HepG2 (cell line): ENCODE results near the gene IFI27. TPM values are rescaled to one million over a fixed set of nuclear protein-coding genes. Genes with fewer than 3 reads are reported as not detected.
A peak's percentile ranks its signal among the peaks of the same experiment; 100 is the strongest.

ENCODE experiments used
- ERF ChIP-seq: IDR thresholded peaks from 2 replicates; pipeline ENCODE4 v1.6.1; 2018; ENCODE audit warnings: missing biosample characterization, missing genetic modification reagents
- ETS1 ChIP-seq: sonication (generic); formaldehyde crosslinking; IDR thresholded peaks from 2 replicates; pipeline ENCODE4 v1.4.0; 2020; ENCODE audit warnings: missing genetic modification reagents
- FOXO1 ChIP-seq: sonication (generic); formaldehyde crosslinking; IDR thresholded peaks from 2 replicates; pipeline ENCODE4 v1.4.0; 2020; ENCODE audit warnings: missing genetic modification reagents
- HNRNPL ChIP-seq: fragments of 200-400 bp; formaldehyde crosslinking; IDR thresholded peaks from 2 replicates; pipeline ENCODE4 v1.6.1; 2017; ENCODE audit warnings: mild to moderate bottlenecking, low read depth, low read length
- ISL2 ChIP-seq: sonication (generic); formaldehyde crosslinking; IDR thresholded peaks from 2 replicates; pipeline ENCODE4 v1.5.0; 2020; ENCODE audit warnings: missing genetic modification reagents
- MED13 ChIP-seq: sonication (generic); formaldehyde crosslinking; IDR thresholded peaks from 2 replicates; pipeline ENCODE4 v1.5.0; 2020; ENCODE audit warnings: missing genetic modification reagents
- MTA3 ChIP-seq: sonication (generic); formaldehyde crosslinking; IDR thresholded peaks from 2 replicates; pipeline ENCODE4 v1.4.0; 2020; ENCODE audit warnings: missing genetic modification reagents
- MTERF4 ChIP-seq: sonication (generic); formaldehyde crosslinking; IDR thresholded peaks from 2 replicates; pipeline ENCODE4 v1.8.0; 2023; ENCODE audit warnings: mild to moderate bottlenecking, missing genetic modification reagents
- PATZ1 ChIP-seq: sonication (generic); formaldehyde crosslinking; IDR thresholded peaks from 2 replicates; pipeline ENCODE4 v1.4.0; 2020; ENCODE audit warnings: missing genetic modification reagents
- RBFOX2 ChIP-seq: fragments of 200-400 bp; formaldehyde crosslinking; IDR thresholded peaks from 2 replicates; pipeline ENCODE4 v1.6.1; 2017; ENCODE audit warnings: low read depth, mild to moderate bottlenecking, low read length
- RFXANK ChIP-seq: IDR thresholded peaks from 2 replicates; pipeline ENCODE4 v1.6.1; 2016
- THAP7 ChIP-seq: sonication (generic); formaldehyde crosslinking; IDR thresholded peaks from 2 replicates; pipeline ENCODE4 v1.8.1; 2023; ENCODE audit warnings: mild to moderate bottlenecking, missing genetic modification reagents
- ZNF18 ChIP-seq: sonication (generic); formaldehyde crosslinking; IDR thresholded peaks from 2 replicates; pipeline ENCODE4 v1.8.0; 2022; ENCODE audit warnings: mild to moderate bottlenecking, missing genetic modification reagents; ENCODE audit not compliant: insufficient replicate concordance
- ZNF235 ChIP-seq: sonication (generic); formaldehyde crosslinking; IDR thresholded peaks from 2 replicates; pipeline ENCODE4 v1.8.1; 2023; ENCODE audit warnings: mild to moderate bottlenecking, missing genetic modification reagents, borderline replicate concordance
- ZNF3 ChIP-seq: IDR thresholded peaks from 2 replicates; pipeline ENCODE4 v1.7.0; 2017; ENCODE audit warnings: inconsistent platforms
- ZNF557 ChIP-seq: sonication (generic); formaldehyde crosslinking; IDR thresholded peaks from 2 replicates; pipeline ENCODE4 v1.4.0; 2020; ENCODE audit warnings: missing genetic modification reagents
- ZNF639 ChIP-seq: conservative IDR thresholded peaks from 2 replicates; pipeline ENCODE4 v1.6.1; 2018; ENCODE audit warnings: missing genetic modification reagents
- ZNF672 ChIP-seq: sonication (generic); formaldehyde crosslinking; IDR thresholded peaks from 2 replicates; pipeline ENCODE4 v1.8.1; 2022; ENCODE audit warnings: missing genetic modification reagents
- ZNF788 ChIP-seq: sonication (generic); formaldehyde crosslinking; IDR thresholded peaks from 2 replicates; pipeline ENCODE4 v1.5.0; 2020; ENCODE audit warnings: mild to moderate bottlenecking, missing genetic modification reagents, borderline replicate concordance
- polyA plus RNA-seq, 8 experiments: library from polyadenylated mRNA; depleted of rRNA in 3 of 8; stranded (reverse) in 7 of 8; unstranded in 1 of 8; fragments of >200 nt; fragmentation: Illumina TruSeq in 4 of 8; extraction: Trizol in 4 of 8; gene quantifications; 2 replicates each; pipeline versions ENCODE4 v1.2.1 to v1.2.3, GENCODE V29; 2011 to 2016; ENCODE audit warnings: low read depth in 4 of 8, missing spikeins in 1 of 8, mixed read lengths in 1 of 8; ENCODE audit not compliant: insufficient read depth in 1 of 8
- total RNA-seq, 5 experiments: library from RNA; depleted of rRNA; stranded (reverse); fragments of >200 nt; fragmentation: Illumina TruSeq; extraction: Trizol; gene quantifications; 2 replicates each; pipeline ENCODE4 v1.2.3, GENCODE V29; 2016; ENCODE audit warnings: low read depth in 1 of 5

The IFI27 gene
- total and polyA plus RNA-seq, 2 of the 13 experiments (the other 11 are each of a cell fraction or from before 2014, with no cell fraction given): 1.2 to 1.7 TPM

GRCh38 chr14:94136575-94137331, 26.2 kb downstream of the IFI27 start (continued):
- TF ChIP-seq MTA3 (no peak), ISL2 (CRISPR knock-in tag) (no peak), THAP7 (CRISPR knock-in tag) (0 out of 2 replicates have a peak, but pooled peaks have one; percentile 1), RFXANK (CRISPR knock-in tag) (no peak), ZNF3 (CRISPR knock-in tag) (no peak), ERF (CRISPR knock-in tag) (peak; percentile 66), ZNF672 (CRISPR knock-in tag) (no peak), MTERF4 (CRISPR knock-in tag) (no peak), HNRNPL (0 out of 2 replicates have a peak, but pooled peaks have one; percentile 46), FOXO1 (CRISPR knock-in tag) (peak; percentile 62; the same call in 1 of the 2 replicates), PATZ1 (CRISPR knock-in tag) (0 out of 2 replicates have a peak, but pooled peaks have one; percentile 22), ZNF18 (CRISPR knock-in tag) (no peak), RBFOX2 (no peak), ZNF639 (CRISPR knock-in tag) (no peak), ETS1 (CRISPR knock-in tag) (no peak), ZNF557 (CRISPR knock-in tag) (no peak), ZNF235 (CRISPR knock-in tag) (no peak), ZNF788 (peak; percentile 74; the same call in 1 of the 2 replicates), MED13 (CRISPR knock-in tag) (no peak)
